HG03469 (cell line): ENCODE data around the gene PTGES3L.
A peak's percentile ranks its signal among the peaks of the same experiment; 100 is the strongest.
"Not testable (repeated sequence)": the region's sequence is repeated elsewhere in the genome, so short reads cannot be mapped to it uniquely, and the experiment has no call there.

ENCODE experiments used
- ATAC-seq: cut with Tn5 transposase; IDR thresholded peaks from one replicate; pipeline ENCODE4 v1.9.1; 2021; ENCODE audit warnings: mild to moderate bottlenecking, moderate library complexity, moderate number of reproducible peaks; ENCODE audit not compliant: unreplicated experiment

Gene PTGES3L

DNA sequence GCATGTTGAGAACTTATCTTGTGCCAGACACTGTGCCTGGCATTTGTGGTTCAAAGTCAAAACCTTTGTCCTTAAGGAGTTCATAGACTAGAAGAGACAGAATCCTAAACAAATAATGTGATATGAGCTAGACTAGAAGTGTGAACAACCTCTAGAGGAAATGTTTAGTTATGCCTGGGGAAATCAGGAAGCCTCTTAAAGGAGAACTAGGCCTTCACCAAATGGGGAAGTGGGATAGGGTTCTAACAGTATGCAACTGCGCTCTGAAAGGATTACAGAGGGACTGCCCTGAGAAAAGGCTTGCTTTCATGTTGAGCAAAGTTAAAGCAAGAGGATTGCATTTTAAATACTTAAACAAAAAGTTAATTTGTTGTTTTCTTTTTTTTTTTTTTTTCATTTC is 5.3 kb upstream of the PTGES3L start:
- no peak for ATAC-seq

DNA sequence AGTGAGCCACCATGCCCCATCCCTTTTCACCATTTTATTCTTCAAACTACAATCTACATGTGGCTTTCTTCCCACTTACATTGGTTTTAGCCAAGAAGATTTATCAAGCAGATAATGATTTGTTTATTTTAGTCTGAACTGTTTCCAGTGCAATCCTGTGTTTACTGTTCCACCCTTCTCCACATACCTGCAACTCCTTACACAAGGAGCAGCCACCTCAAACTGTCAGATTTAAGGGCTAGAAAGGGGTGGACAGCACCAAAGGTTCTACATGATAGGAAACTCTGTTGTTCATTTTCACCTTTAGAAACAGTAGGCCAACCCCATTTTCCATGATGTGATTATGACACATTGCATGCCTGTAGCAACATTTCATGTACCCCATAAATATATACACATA is 2.4 kb upstream of the PTGES3L start:
- no peak for ATAC-seq

DNA sequence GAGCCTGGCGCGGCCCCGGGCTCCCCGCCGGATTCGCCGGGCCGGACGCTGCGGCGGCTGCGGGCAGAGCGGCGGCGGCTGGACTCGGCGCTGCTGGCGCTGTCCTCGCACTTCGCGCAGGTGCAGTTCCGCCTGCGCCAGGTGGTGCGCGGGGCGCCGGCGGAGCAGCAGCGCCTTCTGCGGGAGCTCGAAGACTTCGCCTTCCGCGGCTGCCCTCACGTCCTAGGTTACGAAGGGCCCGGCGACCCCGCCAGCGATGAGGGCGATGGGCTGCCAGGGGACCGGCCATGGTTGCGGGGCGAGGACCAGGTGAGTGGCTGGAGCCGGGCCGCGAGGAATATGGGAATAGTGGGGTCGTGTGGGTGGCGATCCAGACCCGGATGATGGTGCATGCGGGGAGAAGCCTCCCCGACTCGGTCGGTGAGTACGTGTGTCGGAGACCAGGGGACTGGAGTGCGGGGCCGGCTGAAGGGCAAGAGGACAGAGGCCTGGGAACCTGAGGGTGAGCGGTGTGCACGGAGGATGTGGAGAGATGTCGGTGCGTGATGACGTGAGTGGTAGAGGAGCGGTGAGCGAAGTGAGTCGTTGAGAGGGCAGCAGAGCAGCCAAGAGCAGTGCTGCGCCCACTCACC is 1.0 kb upstream of the PTGES3L start:
- no peak for ATAC-seq

DNA sequence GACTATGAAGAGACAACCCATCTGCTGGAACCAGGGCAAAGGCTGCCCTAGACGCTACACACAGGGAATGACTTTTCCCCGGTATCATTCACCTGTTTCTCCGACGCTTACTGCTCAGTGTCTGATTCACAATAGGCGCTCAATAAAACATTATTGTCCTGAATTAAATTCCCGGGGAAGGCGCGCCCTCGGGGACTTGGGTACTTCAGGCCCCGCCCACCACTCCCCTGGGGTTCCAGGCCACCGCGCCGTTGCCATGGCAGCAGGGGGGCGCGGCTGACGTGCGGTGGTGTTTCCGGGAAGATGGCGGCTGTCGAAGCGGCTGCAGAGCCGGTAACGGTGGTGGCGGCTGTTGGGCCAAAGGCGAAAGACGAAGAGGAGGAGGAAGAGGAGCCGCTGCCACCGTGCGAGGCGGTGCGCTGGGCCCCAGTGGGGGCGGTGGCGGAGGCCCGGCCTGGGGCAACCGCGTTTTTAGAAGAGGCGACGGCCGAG is 440 bp upstream of the PTGES3L start, which contains the start of gene RUNDC1:
TSS of gene RUNDC1 (plus strand) at position 292 of the 492 bp plus-strand sequence. CDS start at position 304, 12 bp downstream.
- ATAC-seq = no peak

DNA sequence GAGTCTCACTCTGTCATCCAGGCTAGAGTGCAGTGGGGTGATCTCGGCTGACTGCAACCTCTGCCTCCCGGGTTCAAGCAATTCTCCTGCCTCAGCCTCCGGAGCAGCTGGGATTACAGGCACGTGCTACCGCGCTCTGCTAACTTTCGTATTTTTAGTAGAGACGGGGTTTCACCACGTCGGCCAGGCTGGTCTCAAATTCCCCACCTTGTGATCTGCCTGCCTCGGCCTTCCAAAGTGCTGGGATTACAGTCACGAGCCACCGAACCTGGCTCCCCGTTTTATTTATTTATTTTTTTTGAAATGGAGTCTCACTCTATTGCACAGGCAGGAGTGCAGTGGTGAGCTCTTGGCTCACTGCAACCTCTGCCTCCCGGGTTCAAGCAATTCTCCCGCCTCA is 4.2 kb downstream of the PTGES3L start:
- not testable (repeated sequence) for ATAC-seq

DNA sequence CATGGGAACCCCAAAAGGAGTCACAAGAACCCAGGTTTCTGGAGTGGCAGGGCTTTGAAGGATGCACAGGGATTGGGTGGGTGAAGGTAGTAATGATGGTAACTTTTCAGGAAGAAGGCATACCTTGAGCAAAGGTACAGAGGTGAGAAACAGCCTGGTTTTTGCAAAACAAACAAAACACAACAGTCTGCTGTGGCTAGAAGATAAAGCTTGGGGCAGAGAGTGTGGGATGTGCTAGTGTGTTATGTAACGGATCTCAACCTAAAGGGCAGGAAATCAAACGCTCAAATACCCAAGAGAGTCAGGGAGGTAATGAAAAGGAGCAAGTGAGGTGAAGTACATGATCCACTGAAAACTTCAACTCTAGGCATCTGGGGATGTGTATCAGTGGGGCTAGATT is 4.6 kb downstream of the PTGES3L start:
- ATAC-seq = no peak

DNA sequence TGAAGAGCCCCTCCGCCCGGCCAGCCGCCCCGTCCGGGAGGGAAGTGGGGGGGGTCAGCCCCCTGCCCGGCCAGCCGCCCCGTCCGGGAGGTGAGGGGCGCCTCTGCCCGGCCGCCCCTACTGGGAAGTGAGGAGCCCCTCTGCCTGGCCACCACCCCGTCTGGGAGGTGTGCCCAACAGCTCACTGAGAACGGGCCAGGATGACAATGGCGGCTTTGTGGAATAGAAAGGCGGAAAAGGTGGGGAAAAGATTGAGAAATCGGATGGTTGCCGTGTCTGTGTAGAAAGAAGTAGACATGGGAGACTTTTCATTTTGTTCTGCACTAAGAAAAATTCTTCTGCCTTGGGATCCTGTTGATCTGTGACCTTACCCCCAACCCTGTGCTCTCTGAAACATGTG is 6.6 kb downstream of the PTGES3L start:
- ATAC-seq = not testable (repeated sequence)

DNA sequence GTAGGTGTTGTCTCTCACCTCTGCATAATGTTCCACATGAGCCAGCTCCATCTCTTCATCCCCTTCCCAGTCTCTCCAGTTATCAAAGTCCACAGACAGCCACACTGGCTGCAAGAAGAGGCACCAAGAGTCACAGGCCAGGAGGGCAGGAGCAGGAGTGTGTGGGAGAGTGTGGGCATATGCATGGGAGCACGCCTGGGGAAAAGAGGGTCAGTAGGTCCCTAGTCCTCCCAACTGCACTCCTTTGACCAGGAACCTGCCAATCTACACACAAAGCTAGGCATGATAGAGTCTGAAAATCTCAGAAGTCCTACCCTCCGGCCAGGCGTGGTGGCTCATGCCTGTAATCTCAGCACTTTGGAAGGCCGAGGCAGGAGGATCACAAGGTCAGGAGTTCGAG is 8.3 kb downstream of the PTGES3L start:
- no peak for ATAC-seq

DNA sequence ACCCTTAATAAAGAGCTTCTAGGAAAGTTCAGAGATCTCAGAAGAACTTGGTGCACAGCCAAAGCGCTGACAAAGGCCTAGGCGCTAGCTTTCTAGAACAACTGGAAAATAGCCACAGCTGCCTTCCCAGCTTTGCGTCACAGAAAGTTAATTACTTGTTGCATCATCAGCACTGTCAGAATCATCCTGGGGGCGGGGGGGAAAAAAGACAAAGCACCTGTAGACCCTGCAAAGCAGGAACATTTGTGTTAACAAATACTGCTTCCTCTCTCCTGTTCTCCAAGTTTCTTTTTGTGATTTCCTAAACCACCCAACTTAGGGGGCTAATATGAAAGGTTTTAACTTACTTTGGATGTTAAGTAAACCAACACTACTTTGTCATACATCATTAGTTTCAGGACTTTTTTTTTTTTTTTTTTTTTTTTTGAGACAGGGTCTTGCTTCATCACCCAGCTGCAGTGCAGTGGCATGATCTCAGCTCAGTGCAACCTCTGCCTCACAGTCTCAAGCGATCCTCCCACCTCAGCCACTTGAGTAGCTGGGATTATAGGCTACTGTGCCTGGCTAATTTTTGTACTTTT is 10.8 kb downstream of the PTGES3L start:
- ATAC-seq = no peak

DNA sequence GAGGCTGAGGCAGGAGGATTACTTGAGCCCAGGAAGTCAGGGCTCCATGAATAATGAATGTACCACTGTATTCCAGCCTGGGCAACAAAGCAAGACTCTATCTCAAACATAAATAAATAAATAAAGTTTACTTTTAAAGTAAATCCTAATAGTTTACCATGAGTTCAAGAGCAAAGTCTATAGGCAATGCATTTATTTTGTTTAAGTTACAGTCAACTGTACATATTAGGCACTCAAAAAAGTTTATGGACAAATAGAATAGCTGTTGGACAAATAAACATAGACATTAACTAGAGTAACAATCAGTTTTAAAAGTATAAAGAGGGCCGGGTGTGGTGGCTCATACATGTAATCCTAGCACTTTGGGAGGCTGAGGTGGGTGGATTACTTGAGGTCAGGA is 12.0 kb downstream of the PTGES3L start:
- no peak for ATAC-seq

DNA sequence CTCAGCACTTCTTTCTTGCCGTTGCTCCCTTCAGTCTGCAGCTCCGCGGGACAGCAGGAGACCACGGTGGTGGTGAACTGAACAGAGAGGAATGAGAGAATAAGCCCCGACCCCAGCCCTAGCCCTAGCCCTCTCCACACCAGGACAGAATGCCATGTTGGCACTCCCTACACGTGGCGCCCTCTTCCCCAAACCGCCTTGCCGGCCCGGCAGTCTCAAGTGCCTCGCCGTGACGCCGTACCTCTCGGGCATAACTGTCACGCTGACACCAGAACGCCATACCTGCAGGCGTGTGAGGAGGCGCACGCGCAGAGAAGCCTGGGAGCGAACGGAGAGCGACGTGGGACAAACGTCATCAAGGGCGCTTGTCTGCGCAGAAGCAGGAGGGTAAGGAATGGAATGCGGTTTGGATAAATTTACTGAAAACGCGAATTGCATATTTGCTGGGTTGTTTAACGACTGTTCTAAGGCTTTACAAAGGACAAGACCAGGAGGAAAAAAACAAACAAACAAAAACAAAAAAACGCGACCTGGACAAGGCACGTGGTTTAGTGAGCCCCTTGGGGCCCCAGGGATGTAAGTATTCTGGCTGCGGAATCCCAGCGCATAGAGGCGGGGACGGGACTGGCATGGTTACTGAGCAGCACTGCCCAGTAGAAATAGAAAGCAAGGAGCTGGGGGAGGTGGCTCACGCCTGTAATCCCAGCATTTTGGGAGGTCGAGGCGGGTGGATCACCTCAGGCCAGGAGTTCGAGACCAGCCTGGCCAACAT is 15.5 kb downstream of the PTGES3L start, which contains the start of gene AARSD1:
TSS of gene AARSD1 (minus strand) at position 294 of the 772 bp plus-strand sequence. CDS start at position 280, 14 bp downstream.
- peak; percentile 81 for ATAC-seq

DNA sequence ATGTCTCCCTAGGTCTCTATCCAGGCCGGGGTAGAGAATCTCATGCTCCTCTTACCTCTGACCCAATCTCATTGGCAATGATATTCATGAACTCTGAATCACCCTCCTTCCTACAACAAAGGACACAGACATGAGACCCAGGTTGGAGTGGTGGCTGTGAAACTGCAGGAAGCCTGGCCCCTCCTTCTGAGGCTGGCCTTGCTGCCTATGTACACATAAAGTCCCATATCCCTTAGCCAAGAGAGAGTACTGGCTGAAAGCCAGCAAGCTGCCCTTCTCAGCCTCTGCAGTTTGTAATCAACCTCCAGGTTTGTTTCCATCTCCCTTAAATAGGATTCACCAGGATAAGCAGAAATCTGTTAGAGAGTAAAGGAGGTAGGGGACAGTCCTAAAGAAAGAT is 26.2 kb downstream of the PTGES3L start:
- no peak for ATAC-seq

DNA sequence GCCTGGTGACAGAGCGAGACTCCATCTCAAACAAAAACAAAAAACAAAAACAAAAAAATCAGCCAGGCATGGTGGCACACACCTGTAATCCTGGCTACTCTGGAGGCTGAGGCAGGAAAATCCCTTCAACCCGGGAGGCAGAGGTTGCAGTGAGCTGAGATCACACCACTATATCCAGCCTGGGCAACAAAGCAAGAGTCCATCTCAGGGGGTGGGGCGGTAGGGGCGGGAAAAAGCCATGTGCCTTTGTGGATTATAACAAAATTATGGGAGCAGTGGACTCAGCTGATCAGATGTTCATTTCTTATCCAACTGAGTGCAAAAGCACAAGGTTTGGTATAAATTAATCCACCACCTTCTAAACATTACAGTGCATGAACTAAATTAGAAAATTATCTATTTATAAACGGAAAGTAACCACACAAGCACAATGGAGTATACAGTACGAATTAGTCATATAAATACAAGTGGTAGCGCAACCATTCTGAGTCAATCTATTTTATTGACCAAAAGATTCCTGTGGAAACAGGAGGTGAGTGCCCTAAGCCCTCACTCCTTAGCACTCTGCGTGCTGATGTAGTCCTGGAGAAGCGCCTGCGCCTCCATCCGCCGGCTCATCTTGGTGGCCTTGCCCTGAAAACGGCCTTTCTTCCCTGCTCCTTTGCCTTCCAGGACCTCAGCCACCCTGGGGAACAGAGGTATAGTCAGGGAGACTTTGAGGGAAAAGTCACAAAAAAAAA is 29.7 kb downstream of the PTGES3L start:
- ATAC-seq = no peak

DNA sequence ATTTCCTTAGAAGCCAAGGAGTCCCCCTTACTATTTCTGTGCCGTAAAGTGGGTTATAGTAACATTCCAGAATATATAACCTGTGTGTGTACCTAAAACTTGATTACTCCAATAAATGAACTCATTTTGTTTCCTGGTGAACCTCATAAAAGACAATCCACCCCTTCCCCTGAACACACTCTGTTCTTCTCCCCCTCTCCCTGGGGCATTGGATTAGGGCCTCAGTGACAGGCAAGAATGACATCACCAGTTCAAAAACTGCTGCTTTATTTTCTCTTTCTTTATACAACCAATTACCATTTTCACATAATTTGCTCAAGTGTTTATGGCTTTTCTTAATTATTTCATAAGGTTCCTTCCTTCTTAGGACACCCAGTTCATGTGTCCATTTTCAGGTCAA is 33.1 kb downstream of the PTGES3L start:
- ATAC-seq = no peak

DNA sequence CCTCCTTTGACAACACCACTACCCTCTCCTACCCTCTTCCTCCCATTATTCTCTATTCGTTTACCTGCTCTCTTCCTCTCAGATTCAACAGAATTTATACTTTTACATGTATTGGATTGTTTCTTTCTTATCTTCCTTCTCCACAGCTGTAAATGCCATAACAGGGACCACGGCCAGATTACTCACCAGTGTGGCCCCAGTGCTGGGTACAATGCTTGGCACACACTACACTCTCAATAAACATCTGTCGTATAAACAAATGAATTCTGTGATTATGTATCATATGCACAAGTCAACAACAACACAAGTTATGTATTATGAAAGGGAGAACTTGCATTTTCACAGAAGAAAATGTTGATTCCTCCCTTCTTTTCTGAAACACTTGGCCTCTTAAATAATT is 35.7 kb downstream of the PTGES3L start:
- no peak for ATAC-seq

DNA sequence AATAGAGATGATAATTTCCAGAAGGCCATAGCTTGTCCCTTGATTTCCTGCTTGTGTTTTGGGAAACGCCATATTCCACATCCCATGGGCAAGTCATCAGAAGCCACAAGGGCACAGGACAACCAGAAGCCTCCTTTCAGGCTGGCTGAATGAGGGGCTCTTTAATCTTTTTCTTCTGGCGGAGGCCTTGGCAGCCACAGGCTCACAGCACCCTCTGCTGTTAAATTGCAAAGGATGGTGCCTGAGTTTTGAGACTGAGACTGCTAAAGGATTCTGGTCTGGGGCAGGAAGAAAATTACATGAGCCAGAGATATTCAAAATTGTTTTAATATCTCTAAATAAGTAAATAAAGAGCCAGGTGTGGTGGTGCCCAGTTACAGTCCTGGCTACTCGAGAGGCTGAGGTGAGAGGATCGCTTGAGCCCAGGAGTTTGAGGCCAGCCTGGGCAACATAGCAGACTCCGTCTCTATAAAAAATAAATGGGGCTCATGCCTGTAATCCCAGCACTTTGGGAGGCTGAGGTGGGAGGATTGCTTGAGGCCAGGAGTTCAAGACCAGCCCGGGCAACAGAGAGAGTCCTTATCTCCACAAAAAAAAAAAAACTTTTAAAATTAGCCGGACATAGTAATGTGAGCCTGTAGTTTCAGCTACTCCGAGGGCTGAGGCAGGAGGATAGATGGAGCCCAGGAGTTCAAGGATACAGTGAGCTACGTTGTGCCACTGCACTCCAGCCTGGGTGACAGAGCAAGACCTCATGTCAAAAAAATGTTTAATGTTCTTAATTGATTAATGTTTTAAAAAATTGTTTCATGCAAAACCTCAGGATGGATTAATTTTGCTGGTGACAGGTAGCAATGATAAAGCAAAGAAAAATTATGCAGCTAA is 41.9 kb downstream of the PTGES3L start:
- no peak for ATAC-seq

DNA sequence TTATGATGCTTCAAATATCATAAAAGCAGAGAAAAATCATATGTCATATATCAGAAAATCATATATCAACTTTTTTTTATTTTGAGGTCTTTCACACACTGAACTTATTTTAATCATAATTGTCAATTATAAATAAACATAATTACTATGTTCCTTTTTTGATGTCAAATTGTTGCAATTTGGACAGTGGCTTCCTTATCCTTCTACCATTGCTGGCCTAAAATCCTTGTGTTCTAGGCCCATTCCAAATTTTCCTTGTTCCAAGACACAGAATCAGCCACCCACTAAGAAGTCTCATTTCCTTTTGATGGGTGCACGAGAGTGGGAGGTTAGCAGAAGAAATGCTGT is 50.4 kb downstream of the PTGES3L start:
- ATAC-seq = no peak

DNA sequence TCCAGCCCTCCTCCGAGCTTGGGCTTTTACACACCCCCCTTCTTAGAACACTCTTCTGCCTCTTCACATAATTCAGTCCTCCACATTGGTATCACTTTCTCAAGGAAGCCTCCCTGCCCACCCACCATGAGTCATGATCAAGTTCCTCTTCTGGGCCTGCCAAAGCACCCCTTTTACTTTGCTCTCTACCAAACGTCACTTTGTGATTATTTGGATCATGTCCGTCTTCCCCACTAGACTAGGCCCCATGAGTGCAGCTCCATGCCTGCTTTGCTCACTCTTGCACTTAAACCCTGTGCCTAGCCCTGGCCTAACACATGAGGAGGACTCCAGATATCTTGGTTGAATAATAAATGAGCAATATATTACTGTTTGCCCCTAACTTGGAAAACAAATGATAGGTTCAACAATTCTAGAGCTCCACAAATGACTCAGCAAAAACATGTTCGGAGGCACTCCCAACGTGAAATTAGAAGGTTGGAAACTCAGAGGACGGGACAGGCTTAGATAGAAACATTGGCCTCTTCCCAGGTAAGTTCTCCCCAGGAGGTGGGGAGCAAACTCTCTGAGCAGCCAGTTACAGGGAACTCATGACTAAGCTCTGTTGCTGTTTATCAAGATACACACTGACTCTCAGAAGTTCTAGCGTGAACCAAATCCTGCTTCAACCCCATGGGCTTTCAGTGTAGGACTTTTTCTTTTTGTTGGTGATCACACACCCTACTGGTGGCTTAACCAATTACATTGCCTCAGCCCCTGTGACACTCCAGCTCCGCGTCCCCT is 51.0 kb downstream of the PTGES3L start:
- no peak for ATAC-seq

DNA sequence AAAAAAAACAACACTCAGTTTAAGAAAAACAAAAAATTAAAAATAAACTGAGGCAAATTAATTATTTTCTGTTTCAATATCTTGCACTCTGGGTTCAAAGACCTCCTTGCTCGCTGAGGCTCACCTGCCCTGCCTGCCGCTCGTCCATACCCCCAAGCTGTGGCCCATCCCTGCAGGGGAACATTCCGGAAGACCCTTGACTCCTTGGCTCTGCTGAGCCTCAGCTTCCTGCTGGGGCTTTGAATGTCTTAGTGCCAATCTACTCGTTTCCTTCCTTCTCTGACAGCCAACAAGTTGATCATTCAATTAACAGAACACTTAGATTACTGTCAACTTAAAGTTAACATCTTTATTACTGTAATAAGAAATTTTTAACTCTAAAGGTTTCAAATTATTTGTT is 55.0 kb downstream of the PTGES3L start:
- no peak for ATAC-seq
